Measurements from ENCODE around the gene PLA2G15. TPM values are rescaled to one million over a fixed set of nuclear protein-coding genes. Genes with fewer than 3 reads are reported as not detected.

Gene PLA2G15
- polyA plus RNA-seq, 1 donor: 36.7 TPM

DNA sequence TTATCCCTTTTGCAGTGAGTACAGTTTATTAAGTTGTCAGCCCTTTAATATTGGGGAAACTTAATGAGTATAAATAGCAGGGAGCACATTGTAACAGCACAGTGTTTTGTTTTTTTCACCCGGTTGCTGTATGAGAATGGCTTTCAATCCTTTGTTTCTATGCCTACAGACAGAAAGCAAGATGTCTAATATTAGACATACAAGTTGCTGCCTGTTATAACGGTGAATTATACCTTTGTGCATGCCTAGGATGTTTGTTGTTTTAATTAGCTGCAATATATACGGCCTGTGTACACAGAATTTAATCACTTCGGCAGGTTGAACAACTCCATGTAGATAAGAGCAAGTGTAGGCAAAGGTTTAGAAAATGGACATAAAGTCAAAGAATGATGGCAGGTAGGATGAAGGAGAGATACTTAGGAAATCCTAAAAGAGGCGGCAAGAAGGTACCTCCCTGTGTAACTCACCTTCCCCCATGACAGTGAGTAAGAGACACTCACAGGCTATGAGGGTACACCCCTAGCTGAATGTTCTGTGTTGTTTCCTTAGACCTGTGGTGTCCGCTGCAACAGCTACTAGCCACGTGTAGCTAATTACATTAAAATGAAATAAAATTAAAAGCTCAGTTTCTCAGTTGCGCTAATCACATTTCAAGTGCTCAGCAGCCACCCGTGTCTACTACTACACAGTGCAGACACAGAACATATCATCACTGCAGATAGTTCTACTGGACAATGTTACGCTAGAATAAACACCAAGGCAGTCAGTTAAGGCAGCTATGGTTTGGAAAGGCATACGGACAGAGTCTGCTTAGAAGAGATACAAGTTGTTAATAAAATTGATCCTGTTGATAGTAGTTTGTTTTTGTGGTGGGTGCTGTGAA, 54.6 kb downstream of the PLA2G15 start:
- DNase-seq: no peak

DNA sequence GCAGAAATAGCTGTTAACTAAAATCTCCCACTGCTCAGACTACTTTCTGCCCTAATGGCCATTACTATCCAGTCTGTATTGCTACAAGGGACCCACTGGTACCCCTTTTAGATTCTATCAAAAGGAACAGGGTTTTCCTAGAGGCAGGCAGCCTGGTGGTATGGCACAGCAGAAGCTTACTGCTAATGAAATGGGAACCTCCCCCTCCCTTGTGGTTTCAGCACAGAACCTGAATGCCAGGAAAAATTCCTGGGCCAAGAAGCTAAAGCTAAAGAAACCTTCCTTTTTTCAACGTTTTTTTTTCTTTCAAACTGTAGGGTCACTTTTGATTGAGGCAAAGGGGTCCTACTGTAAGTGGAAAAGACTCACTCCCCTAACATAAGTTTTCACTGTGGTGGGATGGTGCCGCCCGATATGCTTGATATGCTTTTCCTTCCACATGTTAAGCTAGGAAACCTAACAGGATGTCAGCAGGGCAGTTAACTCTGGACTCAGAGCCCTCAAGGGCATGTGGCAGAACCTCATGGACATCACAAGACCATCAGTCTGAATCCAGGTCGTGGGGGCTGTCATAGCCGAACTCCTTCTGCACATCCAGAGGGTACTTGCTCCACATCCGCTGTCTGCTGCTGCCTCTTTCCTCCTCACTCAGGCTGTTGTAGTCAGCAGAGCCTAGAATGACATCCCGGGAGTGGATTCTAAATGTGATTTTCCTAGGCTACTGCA, 55.7 kb downstream of the PLA2G15 start:
- no peak for DNase-seq

DNA sequence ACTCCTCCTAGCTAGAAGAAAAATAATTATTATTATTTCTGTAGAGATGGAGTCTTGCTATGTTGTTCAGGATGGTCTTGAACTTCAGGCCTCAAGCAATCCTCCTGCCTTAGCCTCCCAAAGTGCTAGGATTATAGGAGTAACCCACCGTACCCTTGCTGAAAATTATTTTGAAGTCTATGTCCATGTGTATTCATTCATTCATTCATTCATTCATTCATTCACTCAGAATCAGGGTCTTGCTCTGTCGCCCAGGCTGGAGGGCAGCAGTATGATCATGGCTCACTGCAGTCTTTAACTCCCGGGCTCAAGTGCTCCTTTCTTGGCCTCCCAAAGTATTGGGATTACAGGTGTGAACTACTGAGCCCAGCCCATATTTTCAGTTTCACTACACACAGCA, 61.5 kb downstream of the PLA2G15 start:
- no peak for DNase-seq

DNA sequence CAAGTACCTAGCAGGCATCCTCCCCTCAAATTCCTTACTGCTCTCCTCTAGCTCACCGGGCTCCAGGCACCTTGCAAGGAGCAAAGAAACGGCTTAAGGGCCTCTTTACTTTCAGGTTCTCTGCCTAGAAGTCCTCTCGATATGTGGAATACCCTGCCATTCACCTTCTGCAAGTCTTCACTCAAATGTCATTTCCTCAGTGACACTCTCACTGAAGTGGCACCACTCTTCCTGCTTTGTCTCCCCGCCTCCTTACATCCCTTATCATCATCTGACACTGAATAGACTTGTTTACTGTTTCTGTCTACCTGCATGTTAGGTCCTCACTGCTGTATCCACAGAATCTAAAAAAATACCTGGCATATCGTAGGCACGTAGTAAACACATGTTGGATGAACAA, 64.6 kb downstream of the PLA2G15 start:
- no peak for DNase-seq

DNA sequence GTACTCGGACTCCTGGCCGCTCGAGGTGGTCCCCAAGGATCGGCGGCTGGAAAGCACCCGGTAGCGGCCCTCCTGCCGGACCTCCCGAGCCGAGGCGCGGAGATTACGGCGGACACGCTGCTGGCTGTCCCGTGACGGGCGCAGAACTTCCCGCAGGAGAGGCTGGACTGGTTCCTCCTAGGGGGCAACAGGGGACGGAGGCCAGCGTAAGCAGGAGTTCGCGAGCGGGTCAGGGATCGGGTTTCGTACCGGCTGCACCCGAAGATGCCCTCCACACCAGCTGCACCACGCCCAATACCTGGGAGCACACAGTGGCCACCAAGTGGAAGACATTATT, 65.2 kb downstream of the PLA2G15 start:
- no peak for DNase-seq

Other genes with a start within 250 kb of the PLA2G15 start
- 2.3 TPM for gene DPEP2, start 245.9 kb upstream of the PLA2G15 start, polyA plus RNA-seq (ENCODE audit: insufficient read length)
- gene DPEP2NB, start 229.5 kb upstream of the PLA2G15 start, polyA plus RNA-seq (ENCODE audit: insufficient read length): not detected
- gene DDX28, start 222.1 kb upstream of the PLA2G15 start, polyA plus RNA-seq (ENCODE audit: insufficient read length): 4.9 TPM
- gene DUS2, start 222.1 kb upstream of the PLA2G15 start, polyA plus RNA-seq (ENCODE audit: insufficient read length): 8.7 TPM
- gene NFATC3, start 160.0 kb upstream of the PLA2G15 start, polyA plus RNA-seq (ENCODE audit: insufficient read length): 30.2 TPM
- 0.88 TPM for gene ESRP2, start 9.2 kb upstream of the PLA2G15 start, polyA plus RNA-seq (ENCODE audit: insufficient read length)
- 8.3 TPM for gene SLC7A6, start 19.2 kb downstream of the PLA2G15 start, polyA plus RNA-seq (ENCODE audit: insufficient read length)
- gene SLC7A6OS, start 65.6 kb downstream of the PLA2G15 start, polyA plus RNA-seq (ENCODE audit: insufficient read length): 16.4 TPM
- gene PRMT7, start 65.6 kb downstream of the PLA2G15 start, polyA plus RNA-seq (ENCODE audit: insufficient read length): 51.8 TPM
- 0.68 TPM for gene SMPD3, start 203.1 kb downstream of the PLA2G15 start, polyA plus RNA-seq (ENCODE audit: insufficient read length)